Neutrophil (primary cell): ENCODE results near the gene HCRTR1.

ENCODE experiments used
- H3K27ac ChIP-seq: fragments of 200-600 bp; sonication (generic); 2 replicates; pipeline ENCODE4 v1.5.1; 2016; ENCODE audit warnings: mild to moderate bottlenecking, moderate library complexity
- H3K27me3 ChIP-seq: fragments of 200-600 bp; sonication (generic); 2 replicates; pipeline ENCODE4 v1.6.0; 2016; ENCODE audit warnings: mild to moderate bottlenecking
- H3K36me3 ChIP-seq: fragments of 200-600 bp; sonication (generic); 2 replicates; pipeline ENCODE4 v1.5.1; 2017
- H3K4me1 ChIP-seq, 2 experiments: fragments of 200-600 bp in 1 of 2; sonication (generic) in 1 of 2; 1 replicate in 1 of 2; 2 replicates in 1 of 2; pipeline versions ENCODE4 v1.5.1 to v1.6.1; 2013 to 2016; ENCODE audit warnings: low read depth in 1 of 2, low read length in 1 of 2, mild to moderate bottlenecking in 1 of 2, moderate library complexity in 1 of 2; ENCODE audit not compliant: control insufficient read depth in 1 of 2, insufficient read depth in 1 of 2
- H3K4me3 ChIP-seq, 2 experiments: fragments of 200-600 bp in 1 of 2; sonication (generic) in 1 of 2; 1 replicate in 1 of 2; 2 replicates in 1 of 2; pipeline ENCODE4 v1.5.1; 2013 to 2016; ENCODE audit warnings: low read depth in 1 of 2, low read length in 1 of 2, mild to moderate bottlenecking in 1 of 2, moderate library complexity in 1 of 2
- H3K9me3 ChIP-seq: fragments of 200-600 bp; sonication (generic); 2 replicates; pipeline ENCODE4 v1.5.1; 2016
- TF ChIP-seq, protein P1 (sequence below): fragments of 200-600 bp; sonication (generic); IDR thresholded peaks from 2 replicates; pipeline ENCODE4 v1.5.1; 2016; ENCODE audit warnings: antibody characterized with exemption

HCRTR1 gene

DNA sequence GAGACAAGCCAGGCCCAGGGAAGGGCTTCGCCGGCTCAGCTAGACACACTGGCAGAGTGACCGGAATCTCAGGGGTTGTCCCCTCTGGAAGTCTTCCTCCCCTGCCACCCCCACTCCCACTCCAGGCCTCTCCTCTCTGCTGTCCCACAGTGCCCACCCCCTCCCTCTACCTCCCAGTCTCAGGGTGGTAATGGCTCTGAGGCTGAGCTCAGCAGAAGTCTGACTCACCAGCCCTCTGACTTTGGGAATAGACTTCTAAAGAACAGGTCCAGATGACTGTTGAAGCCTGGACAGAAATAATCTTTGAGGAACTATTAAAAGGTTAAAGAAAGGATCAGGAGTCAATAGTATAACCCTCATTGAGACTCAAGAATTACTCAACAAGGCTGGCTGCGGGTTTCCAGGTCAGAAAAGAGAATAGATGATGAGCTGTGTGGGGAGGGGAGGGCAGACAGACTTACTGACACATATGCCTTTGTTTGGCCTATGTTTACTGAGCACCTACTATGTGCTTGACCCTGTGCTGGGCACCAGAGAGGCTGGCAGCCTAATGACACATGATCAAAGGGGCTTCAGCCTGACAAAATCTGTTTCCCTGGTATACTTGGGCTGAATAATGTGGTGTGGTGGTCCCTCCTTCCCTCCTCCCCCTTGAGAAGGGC is 8.2 kb downstream of the HCRTR1 start:
- peaks cover 73% of the 10 kb centered on the region for H3K36me3 ChIP-seq
- no peaks in the 10 kb centered on the region for H3K4me1 ChIP-seq
- H3K9me3 ChIP-seq, result no peaks in the 10 kb centered on the region
- H3K27me3 ChIP-seq, result no peaks in the 10 kb centered on the region
- no peak overlapping the region for H3K27ac ChIP-seq
- TF ChIP-seq, protein P1, sequence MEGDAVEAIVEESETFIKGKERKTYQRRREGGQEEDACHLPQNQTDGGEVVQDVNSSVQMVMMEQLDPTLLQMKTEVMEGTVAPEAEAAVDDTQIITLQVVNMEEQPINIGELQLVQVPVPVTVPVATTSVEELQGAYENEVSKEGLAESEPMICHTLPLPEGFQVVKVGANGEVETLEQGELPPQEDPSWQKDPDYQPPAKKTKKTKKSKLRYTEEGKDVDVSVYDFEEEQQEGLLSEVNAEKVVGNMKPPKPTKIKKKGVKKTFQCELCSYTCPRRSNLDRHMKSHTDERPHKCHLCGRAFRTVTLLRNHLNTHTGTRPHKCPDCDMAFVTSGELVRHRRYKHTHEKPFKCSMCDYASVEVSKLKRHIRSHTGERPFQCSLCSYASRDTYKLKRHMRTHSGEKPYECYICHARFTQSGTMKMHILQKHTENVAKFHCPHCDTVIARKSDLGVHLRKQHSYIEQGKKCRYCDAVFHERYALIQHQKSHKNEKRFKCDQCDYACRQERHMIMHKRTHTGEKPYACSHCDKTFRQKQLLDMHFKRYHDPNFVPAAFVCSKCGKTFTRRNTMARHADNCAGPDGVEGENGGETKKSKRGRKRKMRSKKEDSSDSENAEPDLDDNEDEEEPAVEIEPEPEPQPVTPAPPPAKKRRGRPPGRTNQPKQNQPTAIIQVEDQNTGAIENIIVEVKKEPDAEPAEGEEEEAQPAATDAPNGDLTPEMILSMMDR, result no peak
- H3K4me3 ChIP-seq, result no peak overlapping the region

DNA sequence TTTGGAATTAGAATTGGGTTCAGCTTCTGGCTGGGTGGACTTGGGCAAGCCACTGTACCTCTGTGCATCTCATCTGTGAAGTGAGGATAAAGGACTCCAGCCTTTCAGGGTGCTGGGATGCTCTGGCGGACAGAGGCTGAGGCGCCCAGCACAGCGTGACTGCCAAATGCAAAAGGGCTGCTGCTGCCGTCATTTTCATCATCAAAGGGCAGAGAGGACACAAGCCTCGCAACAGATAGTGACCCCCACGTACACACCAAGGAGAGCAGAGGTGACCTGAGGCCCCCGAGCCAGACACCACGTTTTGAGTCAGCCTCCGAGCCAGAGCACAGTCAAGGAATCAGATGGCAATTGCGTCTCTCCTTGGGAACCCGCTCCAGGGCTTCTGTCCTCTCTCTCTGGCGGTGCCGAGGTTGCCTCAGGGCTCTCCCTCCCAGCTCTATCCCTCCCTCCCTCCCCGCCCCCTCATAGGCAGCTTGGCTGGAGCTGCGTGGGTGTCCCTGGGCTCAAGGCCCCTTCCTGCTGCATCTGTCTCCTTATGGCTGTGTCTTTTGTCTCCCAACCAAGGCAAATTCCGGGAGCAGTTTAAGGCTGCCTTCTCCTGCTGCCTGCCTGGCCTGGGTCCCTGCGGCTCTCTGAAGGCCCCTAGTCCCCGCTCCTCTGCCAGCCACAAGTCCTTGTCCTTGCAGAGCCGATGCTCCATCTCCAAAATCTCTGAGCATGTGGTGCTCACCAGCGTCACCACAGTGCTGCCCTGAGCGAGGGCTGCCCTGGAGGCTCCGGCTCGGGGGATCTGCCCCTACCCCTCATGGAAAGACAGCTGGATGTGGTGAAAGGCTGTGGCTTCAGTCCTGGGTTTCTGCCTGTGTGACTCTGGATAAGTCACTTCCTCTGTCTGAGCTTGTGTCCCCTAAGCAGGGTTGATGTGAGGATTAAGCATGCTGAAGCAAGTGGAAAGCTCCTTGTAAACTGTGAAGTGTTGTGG is 9.0 kb downstream of the HCRTR1 start:
- H3K27me3 ChIP-seq, result no peaks in the 10 kb centered on the region
- TF ChIP-seq, protein P1, result no peak
- H3K27ac ChIP-seq, result no peak overlapping the region
- no peak overlapping the region for H3K4me3 ChIP-seq
- no peaks in the 10 kb centered on the region for H3K4me1 ChIP-seq
- peaks cover 81% of the 10 kb centered on the region for H3K36me3 ChIP-seq
- no peaks in the 10 kb centered on the region for H3K9me3 ChIP-seq

DNA sequence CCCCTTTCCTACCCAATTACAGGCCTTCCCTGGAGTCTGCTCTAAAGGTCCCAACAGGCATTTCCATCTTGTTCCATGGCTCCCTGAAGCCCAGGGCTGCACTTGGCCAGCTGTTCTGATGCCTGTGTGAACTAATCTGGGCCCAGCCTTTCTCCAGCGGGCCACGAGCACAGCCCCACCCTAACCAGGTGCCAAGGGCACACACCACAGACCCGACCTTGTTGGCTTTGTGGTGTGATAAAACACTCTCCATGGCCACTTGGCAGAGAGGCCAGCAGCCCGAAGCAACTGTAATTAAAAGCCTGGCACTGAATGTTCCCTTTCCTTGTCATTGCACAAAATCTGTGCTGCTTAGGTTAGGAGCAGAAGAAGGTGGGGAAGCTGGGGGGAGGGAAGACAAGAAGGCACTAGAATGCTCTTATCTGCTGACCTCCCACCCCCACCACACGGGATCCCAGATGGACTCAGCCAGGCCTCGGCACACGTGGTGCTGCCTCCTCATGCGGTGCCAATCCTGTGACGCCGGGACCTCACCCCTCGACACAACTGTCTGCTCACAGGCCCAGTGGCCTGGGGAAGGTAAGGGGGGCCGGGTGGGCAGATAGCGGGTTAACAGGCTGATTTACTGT is 9.9 kb downstream of the HCRTR1 start:
- Histone ChIP-seq H3K4me3 (no peak overlapping the region), H3K27ac (no peak overlapping the region), H3K4me1 (no peaks in the 10 kb centered on the region), H3K36me3 (peaks cover 90% of the 10 kb centered on the region), H3K9me3 (no peaks in the 10 kb centered on the region), H3K27me3 (no peaks in the 10 kb centered on the region)
- TF ChIP-seq, protein P1, result no peak

DNA sequence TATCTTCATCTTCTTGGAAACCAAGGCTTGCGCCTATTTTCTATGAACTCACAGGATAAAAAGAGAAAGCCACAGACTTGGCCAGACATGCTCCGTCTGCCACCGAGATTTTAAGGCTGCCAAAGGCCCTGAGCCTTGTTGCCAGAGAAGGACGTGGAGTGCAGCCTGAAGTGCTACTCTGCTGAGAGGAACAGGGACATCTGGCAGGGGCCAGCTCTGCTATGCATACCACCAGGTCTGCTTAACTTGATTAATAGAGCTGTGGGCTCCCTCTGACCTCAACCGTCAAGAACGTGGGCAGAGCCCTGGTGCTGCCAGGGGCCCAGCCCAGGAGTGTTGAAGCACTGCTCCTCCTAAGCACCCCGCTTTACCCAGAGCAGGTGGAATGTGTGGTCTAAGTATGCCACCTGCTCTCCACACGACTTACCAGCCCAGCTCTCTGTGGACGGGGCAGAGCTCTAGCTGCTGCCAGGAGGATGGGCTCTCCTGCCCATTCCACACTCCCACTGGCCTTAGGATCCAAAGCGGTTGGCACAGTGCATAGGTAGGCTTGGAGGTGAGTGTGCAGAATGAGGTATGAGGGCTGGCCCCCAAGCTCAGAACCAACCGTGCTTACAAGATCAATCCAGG is 10.6 kb downstream of the HCRTR1 start:
- TF ChIP-seq, protein P1, result no peak
- H3K4me3 ChIP-seq, result no peak overlapping the region

DNA sequence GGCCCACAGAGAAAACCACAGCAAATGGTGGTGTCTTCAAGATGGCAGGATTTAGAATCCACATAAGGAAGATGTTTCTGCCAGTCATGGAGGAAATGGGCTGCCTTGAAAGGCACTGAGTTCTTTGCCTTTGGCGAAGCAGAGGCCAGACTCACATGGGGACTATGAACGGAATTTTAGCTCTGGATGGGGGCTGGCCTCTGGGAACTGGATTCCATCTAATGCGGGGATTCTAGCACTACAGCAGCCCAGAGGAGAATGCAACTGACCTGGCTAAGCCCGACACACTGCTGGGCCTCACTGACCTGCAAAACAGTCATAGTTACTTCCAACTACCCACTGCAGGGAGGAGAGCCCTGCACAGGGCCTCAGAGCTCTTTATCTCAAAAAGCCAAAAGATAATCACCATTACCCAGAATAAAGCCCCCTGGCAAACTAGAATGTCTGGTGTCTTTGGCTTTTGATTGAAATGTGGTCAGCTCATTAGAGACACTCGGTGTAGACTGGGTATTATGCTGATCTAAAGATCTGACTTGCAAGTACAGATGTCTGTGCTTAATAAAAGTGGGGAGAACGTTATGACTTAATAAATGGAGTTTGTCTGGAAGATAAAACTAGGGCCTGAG is 11.6 kb downstream of the HCRTR1 start:
- H3K27ac ChIP-seq, result no peak overlapping the region
- no peaks in the 10 kb centered on the region for H3K27me3 ChIP-seq
- H3K36me3 ChIP-seq, result peaks cover 98% of the 10 kb centered on the region
- TF ChIP-seq, protein P1, result no peak
- no peaks in the 10 kb centered on the region for H3K9me3 ChIP-seq
- H3K4me3 ChIP-seq, result no peak overlapping the region
- H3K4me1 ChIP-seq, result no peaks in the 10 kb centered on the region

More for the DNA sequence above, 10.6 kb downstream of the HCRTR1 start:
- Histone ChIP-seq H3K9me3 (no peaks in the 10 kb centered on the region), H3K4me1 (no peaks in the 10 kb centered on the region), H3K36me3 (peaks cover 96% of the 10 kb centered on the region), H3K27me3 (no peaks in the 10 kb centered on the region), H3K27ac (no peak overlapping the region)
